ENCODE data around the gene AMELX.

AMELX gene

Small RNA genes within 50 kb of the gene (small RNA-seq; reads per million reads assigned to genes)
- gene MIR548AX, result 0 to 0.03 reads per million in 2 experiments
